Lower leg skin (tissue), 3 donors: ENCODE results near the gene GGT7.

Experiments used
- CTCF ChIP-seq, 3 donors: fragments of 450-650 bp; IDR thresholded peaks; one replicate each; pipeline ENCODE4 v1.5.1; 2016; ENCODE audit warnings: antibody characterized with exemption in 3 of 3, mild to moderate bottlenecking in 3 of 3, moderate library complexity in 2 of 3
- POLR2A ChIP-seq, 2 donors: fragments of 450-650 bp; IDR thresholded peaks; one replicate each; pipeline ENCODE4 v1.6.1; 2016 to 2017; ENCODE audit warnings: antibody characterized with exemption in 2 of 2, mild to moderate bottlenecking in 1 of 2, moderate library complexity in 1 of 2

- TF ChIP-seq CTCF (IDR thresholded peaks at IDR 0.05) = no peak
- no peak for TF ChIP-seq POLR2A (IDR thresholded peaks at IDR 0.05)
These were observed 48.6 kb downstream of the GGT7 start for GRCh38 chr20:34824026-34824425.
